RWPE1 (cell line): ENCODE data around the gene MARCHF3.

Source experiments
- CTCF ChIA-PET: fragments of 350-600 bp; sonication (Branson Sonifier 250); formaldehyde crosslinking; extraction: SDS; loops from one replicate; lab custom pipeline; 2021; lab: Yijun Ruan, JAX
- POLR2A ChIA-PET: fragments of 400-600 bp; formaldehyde crosslinking; extraction: SDS; loops from one replicate; lab custom pipeline; 2020; ENCODE audit warnings: antibody characterized with exemption; ENCODE audit not compliant: low non-redundant PET; lab: Yijun Ruan, JAX
- DNase-seq: peaks from one replicate; pipeline ENCODE4 v3.0.0; 2012; ENCODE audit warnings: low spot score
- H3K27ac ChIP-seq: fragments of 450-650 bp; 2 replicates; pipeline ENCODE4 v1.5.1; 2017
- CTCF ChIP-seq: fragments of 450-650 bp; conservative IDR thresholded peaks from 2 replicates; pipeline ENCODE4 v1.5.1; 2017; ENCODE audit warnings: low read depth, mild to moderate bottlenecking

MARCHF3 gene

GRCh38 chr5:126819253-126819652 lies 211.1 kb downstream of the MARCHF3 start:
- DNase-seq = no peak
- CTCF ChIA-PET = interaction anchor here (0.8 kb wide), 1 partner anchor 18 kb away, joined by 6 read pairs; no protein-coding TSS in a partner anchor
- H3K27ac ChIP-seq = no peak overlapping the region
- TF ChIP-seq CTCF = no peak
- POLR2A ChIA-PET = no interaction called here

GRCh38 chr5:126818736-126819135 lies 211.6 kb downstream of the MARCHF3 start:
- ChIA-PET POLR2A (no interaction called here), CTCF (interaction anchor here (0.8 kb wide), 1 partner anchor 19 kb away, joined by 6 read pairs; no protein-coding TSS in a partner anchor)
- no peak for TF ChIP-seq CTCF
- no peak for DNase-seq
- no peak overlapping the region for H3K27ac ChIP-seq
